Astrocyte of the cerebellum (primary cell): Measurements from ENCODE around the gene PLOD3.

ENCODE experiments used
- DNase-seq: peaks from one replicate; pipeline ENCODE4 v3.0.0-alpha.2; 2011; ENCODE audit warnings: low read depth
- H3K4me3 ChIP-seq: 2 replicates; pipeline ENCODE4 v1.5.1; 2011; ENCODE audit warnings: mild to moderate bottlenecking, low read depth, low read length, moderate library complexity
- in situ Hi-C: cut with HindIII; loops from 2 replicates; pipeline ENCODE4 v1.10.0; 2017; ENCODE audit warnings: low sequenced_read_pairs
- TF ChIP-seq, protein P1 (sequence below): IDR thresholded peaks from 2 replicates; pipeline ENCODE4 v1.5.1; 2012; ENCODE audit warnings: low read length, low read depth, moderate library complexity, mild to moderate bottlenecking; ENCODE audit errors: missing control alignments

Gene PLOD3

DNA sequence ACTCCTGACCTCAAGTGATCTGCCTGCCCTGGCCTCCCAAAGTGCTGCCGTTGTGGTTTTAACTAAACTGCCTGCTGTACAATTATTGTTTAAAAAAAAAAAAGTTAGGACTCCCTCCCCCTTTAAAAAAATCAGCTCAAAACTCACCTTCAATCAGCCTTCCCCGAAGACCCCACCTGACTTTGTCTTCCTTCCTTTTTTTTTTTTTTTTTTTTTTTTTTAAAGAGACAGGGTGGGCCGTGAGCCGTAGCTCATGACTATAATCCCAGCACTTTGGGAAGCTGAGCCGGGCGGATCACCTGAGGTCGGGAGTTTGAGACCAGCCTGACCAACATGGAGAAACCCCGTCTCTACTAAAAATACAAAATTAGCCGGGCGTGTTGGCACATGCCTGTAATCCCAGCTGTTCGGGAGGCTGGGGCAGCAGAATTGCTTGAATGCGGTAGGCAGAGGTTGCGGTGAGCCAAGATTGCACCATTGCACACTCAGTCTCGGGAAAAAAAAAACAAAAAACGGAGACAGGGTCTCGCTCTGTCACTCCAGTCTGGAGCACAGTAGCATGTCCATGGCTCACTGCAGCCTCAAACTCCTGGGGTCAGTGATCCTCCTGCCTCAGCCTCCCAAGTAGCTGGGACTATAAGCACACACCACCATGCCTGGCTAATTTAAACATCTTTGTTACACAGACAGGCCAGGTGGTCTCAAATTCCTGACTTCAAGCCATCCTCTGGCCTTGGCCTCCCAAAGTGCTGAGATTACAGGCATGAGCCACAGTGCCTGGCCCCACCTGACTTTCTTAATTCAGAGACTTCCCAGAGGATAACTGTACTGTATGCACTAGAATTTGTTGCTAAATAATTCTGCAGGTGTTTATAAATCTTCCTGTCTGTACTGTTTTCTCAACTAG is 24.3 kb upstream of the PLOD3 start:
- in situ Hi-C loops: no loop called here

DNA sequence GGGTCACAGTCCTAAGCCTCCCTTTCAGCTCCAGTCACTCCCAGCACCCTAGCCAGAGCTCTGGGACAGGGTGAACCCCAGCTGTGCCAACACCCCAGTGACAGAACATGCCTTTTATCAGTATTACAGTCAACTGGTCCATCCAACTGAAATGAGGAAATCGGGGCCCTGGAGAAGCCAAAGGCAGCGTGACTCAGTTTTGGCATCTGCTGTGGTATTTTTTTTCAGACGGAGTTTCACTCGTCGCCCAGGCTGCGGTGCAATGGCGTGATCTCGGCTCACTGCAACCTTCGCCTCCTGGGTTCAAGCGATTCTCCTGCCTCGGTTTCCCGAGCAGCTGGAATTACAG is 23.6 kb upstream of the PLOD3 start:
- TF ChIP-seq, protein P1, sequence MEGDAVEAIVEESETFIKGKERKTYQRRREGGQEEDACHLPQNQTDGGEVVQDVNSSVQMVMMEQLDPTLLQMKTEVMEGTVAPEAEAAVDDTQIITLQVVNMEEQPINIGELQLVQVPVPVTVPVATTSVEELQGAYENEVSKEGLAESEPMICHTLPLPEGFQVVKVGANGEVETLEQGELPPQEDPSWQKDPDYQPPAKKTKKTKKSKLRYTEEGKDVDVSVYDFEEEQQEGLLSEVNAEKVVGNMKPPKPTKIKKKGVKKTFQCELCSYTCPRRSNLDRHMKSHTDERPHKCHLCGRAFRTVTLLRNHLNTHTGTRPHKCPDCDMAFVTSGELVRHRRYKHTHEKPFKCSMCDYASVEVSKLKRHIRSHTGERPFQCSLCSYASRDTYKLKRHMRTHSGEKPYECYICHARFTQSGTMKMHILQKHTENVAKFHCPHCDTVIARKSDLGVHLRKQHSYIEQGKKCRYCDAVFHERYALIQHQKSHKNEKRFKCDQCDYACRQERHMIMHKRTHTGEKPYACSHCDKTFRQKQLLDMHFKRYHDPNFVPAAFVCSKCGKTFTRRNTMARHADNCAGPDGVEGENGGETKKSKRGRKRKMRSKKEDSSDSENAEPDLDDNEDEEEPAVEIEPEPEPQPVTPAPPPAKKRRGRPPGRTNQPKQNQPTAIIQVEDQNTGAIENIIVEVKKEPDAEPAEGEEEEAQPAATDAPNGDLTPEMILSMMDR: no peak
- DNase-seq: no peak
- H3K4me3 ChIP-seq: no peak overlapping the region
- in situ Hi-C loops: no loop called here

More for the DNA sequence above, 24.3 kb upstream of the PLOD3 start:
- no peak for DNase-seq
- no peak overlapping the region for H3K4me3 ChIP-seq
- TF ChIP-seq, protein P1: no peak

DNA sequence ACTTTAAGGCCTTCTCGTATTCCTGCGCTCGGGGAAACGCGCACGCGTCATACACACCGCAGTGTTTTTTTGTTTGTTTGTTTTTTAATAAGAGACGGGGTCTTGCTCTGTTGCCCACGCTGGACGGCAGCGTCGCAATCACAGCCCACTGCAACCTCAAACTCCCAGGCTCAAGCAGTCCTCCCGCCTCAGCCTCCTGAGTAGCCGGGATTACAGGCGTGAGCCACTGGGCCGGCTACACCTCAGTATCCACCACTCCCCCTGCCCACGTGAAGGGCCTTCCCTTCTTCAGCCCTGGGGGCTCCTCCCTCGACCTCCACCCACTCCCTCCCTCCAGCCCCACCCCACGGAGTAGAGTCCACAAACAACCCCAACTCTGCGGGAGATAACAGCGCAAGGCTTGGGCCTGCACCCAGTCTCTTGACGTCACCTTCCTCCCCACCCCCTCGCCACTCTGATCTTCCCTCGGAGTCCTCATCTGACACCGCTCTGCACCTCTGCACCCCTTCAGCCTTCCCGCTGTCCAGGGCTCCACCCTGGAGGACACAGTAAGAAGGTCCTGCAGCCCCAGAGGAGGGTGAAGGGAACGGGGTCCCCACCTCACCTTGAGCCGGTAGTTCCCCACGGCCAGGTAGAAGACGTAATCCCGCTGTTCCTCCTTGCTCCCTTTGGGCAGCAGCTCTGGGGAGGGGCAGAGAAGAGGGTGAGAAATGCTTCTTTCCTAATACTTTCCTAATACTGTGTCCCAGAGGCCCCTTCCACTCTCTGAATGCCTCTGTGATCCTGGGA is 23.0 kb upstream of the PLOD3 start:
- DNase-seq: no peak
- TF ChIP-seq, protein P1: no peak
- in situ Hi-C loops: no loop called here
- no peak overlapping the region for H3K4me3 ChIP-seq

DNA sequence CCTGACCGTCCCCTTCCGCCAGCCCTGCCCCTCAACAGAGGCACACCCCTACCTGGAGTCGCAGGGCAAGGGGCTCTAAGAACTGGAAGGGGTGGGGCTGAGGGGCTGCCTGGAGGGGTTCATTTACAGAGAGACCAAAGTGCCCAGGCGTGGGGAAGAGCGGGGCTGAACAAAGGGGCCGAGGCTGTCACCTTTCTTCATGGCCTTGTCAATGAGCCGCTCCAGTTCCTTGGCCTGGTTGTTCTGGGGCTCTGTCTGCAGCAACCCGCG is 22.5 kb upstream of the PLOD3 start:
- no peak for DNase-seq
- H3K4me3 ChIP-seq: no peak overlapping the region
- in situ Hi-C loops: no loop called here
- TF ChIP-seq, protein P1: no peak

DNA sequence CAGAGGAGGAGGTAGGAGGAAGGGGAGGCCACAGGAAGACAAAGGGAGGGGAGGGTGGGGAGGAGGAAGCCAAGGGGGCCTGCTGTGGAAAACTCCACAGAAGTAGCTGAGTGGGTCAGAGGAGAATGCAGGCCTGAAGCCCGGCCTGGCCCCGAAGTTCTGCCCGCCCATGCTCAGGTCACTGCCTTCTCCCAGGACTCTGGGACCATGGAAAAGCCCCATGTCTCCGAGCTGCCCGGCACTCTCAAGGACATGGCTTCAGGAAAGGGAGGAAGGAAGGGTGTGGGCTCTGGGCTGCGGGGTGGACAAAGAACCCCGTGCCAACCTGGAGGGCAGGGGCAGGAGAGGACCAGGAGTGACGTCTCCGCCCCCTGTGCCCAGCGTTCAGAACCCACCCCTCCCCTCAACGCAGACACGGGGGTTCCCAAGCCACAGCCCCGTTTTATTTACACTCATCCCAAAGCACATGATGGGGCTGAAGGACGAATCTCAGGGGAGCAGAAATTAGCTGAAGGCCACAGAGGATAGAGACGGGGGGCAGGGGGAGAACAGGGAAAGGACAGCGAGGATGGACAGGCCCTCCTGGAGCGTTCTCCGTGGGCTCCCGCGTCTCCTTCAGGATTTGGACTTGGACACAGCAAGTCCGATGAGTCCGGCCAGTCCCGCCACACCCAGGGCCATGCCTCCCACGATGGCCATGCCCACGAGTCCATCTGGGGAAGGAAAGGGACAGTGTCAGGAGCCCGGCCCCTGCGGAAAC is 22.0 kb upstream of the PLOD3 start:
- H3K4me3 ChIP-seq: no peak overlapping the region
- TF ChIP-seq, protein P1: no peak
- in situ Hi-C loops: no loop called here
- DNase-seq: no peak
